ENCODE measurements around the gene IRAK3. TPM values are rescaled to one million over a fixed set of nuclear protein-coding genes. Genes with fewer than 3 reads are reported as not detected.

The IRAK3 gene
- total RNA-seq, 2 experiments from 2014 or later = 0.32 to 0.38 TPM

- H3K4me1 Mint-ChIP-seq (ENCODE audit: low read depth) = peaks cover 43% of the 10 kb centered on the region
- no peaks in the 10 kb centered on the region for H3K27me3 Mint-ChIP-seq (ENCODE audit: low read depth)
- no peak overlapping the region for H3K27ac Mint-ChIP-seq
- intact Hi-C loops (cut with micrococcal nuclease) = no loop called here
- DNase-seq = no peak
- no peaks in the 10 kb centered on the region for H3K9me3 Mint-ChIP-seq
- CTCF ChIA-PET = no interaction called here
- H3K4me3 Mint-ChIP-seq = no peak overlapping the region
- peaks cover 34% of the 10 kb centered on the region for H3K36me3 Mint-ChIP-seq (ENCODE audit: low read depth)
Measured at GRCh38 chr12:66156654-66157053, 32.4 kb upstream of the IRAK3 start.

GRCh38 chr12:66159123-66159522 is 29.9 kb upstream of the IRAK3 start:
- H3K4me1 Mint-ChIP-seq (ENCODE audit: low read depth) = peaks cover 53% of the 10 kb centered on the region
- H3K4me3 Mint-ChIP-seq = no peak overlapping the region
- no peaks in the 10 kb centered on the region for H3K27me3 Mint-ChIP-seq (ENCODE audit: low read depth)
- no peaks in the 10 kb centered on the region for H3K9me3 Mint-ChIP-seq
- H3K36me3 Mint-ChIP-seq (ENCODE audit: low read depth) = peaks cover 42% of the 10 kb centered on the region
- intact Hi-C loops (cut with micrococcal nuclease) = no loop called here
- no peak for DNase-seq
- CTCF ChIA-PET = interaction anchor here (0.5 to 1.7 kb wide), 4 partner anchors 15 to 250 kb away, joined by 3 to 7 read pairs (median 3); no protein-coding TSS in a partner anchor
- H3K27ac Mint-ChIP-seq = no peak overlapping the region

- Mint-ChIP-seq H3K36me3 (ENCODE audit: low read depth) (peaks cover 56% of the 10 kb centered on the region), H3K27me3 (ENCODE audit: low read depth) (no peaks in the 10 kb centered on the region), H3K27ac (no peak overlapping the region), H3K9me3 (peaks cover 2% of the 10 kb centered on the region), H3K4me3 (no peak overlapping the region), H3K4me1 (ENCODE audit: low read depth) (peaks cover 59% of the 10 kb centered on the region)
- intact Hi-C loops (cut with micrococcal nuclease) = no loop called here
- DNase-seq = no peak
- CTCF ChIA-PET = interaction anchor here (0.5 to 0.9 kb wide), 4 partner anchors 8 to 576 kb away, joined by 3 to 5 read pairs (median 4); no protein-coding TSS in a partner anchor
Measured at GRCh38 chr12:66160704-66161103, 28.3 kb upstream of the IRAK3 start.

GRCh38 chr12:66162701-66163100 is 26.3 kb upstream of the IRAK3 start:
- Mint-ChIP-seq H3K27me3 (ENCODE audit: low read depth) (no peaks in the 10 kb centered on the region), H3K4me1 (ENCODE audit: low read depth) (peaks cover 60% of the 10 kb centered on the region), H3K36me3 (ENCODE audit: low read depth) (peaks cover 64% of the 10 kb centered on the region), H3K9me3 (peaks cover 6% of the 10 kb centered on the region), H3K27ac (no peak overlapping the region), H3K4me3 (no peak overlapping the region)
- CTCF ChIA-PET = no interaction called here
- intact Hi-C loops (cut with micrococcal nuclease) = no loop called here
- no peak for DNase-seq

GRCh38 chr12:66163289-66163688 is 25.7 kb upstream of the IRAK3 start:
- intact Hi-C loops (cut with micrococcal nuclease) = no loop called here
- Mint-ChIP-seq H3K4me1 (ENCODE audit: low read depth) (peaks cover 63% of the 10 kb centered on the region), H3K9me3 (peaks cover 6% of the 10 kb centered on the region), H3K4me3 (no peak overlapping the region), H3K27ac (no peak overlapping the region), H3K27me3 (ENCODE audit: low read depth) (no peaks in the 10 kb centered on the region), H3K36me3 (ENCODE audit: low read depth) (peaks cover 67% of the 10 kb centered on the region)
- CTCF ChIA-PET = no interaction called here
- no peak for DNase-seq

- H3K4me1 Mint-ChIP-seq (ENCODE audit: low read depth) = peaks cover 62% of the 10 kb centered on the region
- no peaks in the 10 kb centered on the region for H3K27me3 Mint-ChIP-seq (ENCODE audit: low read depth)
- H3K9me3 Mint-ChIP-seq = peaks cover 6% of the 10 kb centered on the region
- peaks cover 66% of the 10 kb centered on the region for H3K36me3 Mint-ChIP-seq (ENCODE audit: low read depth)
- H3K4me3 Mint-ChIP-seq = no peak overlapping the region
- H3K27ac Mint-ChIP-seq = peak overlapping the region; percentile 57
- CTCF ChIA-PET = no interaction called here
- DNase-seq = no peak
- intact Hi-C loops (cut with micrococcal nuclease) = no loop called here
Measured at GRCh38 chr12:66164349-66164821, 24.6 kb upstream of the IRAK3 start.

- intact Hi-C loops (cut with micrococcal nuclease) = loop anchor here (5.0 kb wide), 1 partner anchor 1543 kb away; no protein-coding TSS in a partner anchor
- Mint-ChIP-seq H3K36me3 (ENCODE audit: low read depth) (peaks cover 58% of the 10 kb centered on the region), H3K27me3 (ENCODE audit: low read depth) (no peaks in the 10 kb centered on the region), H3K27ac (no peak overlapping the region), H3K9me3 (peaks cover 6% of the 10 kb centered on the region), H3K4me1 (ENCODE audit: low read depth) (peaks cover 58% of the 10 kb centered on the region), H3K4me3 (no peak overlapping the region)
- CTCF ChIA-PET = no interaction called here
- no peak for DNase-seq
Measured at GRCh38 chr12:66165141-66165540, 23.9 kb upstream of the IRAK3 start.

GRCh38 chr12:66166561-66166960 is 22.5 kb upstream of the IRAK3 start:
- H3K9me3 Mint-ChIP-seq = peaks cover 6% of the 10 kb centered on the region
- H3K27me3 Mint-ChIP-seq (ENCODE audit: low read depth) = no peaks in the 10 kb centered on the region
- DNase-seq = no peak
- H3K4me3 Mint-ChIP-seq = no peak overlapping the region
- H3K36me3 Mint-ChIP-seq (ENCODE audit: low read depth) = peaks cover 47% of the 10 kb centered on the region
- CTCF ChIA-PET = no interaction called here
- H3K27ac Mint-ChIP-seq = no peak overlapping the region
- intact Hi-C loops (cut with micrococcal nuclease) = loop anchor here (5.0 kb wide), 1 partner anchor 1544 kb away; no protein-coding TSS in a partner anchor
- H3K4me1 Mint-ChIP-seq (ENCODE audit: low read depth) = peaks cover 66% of the 10 kb centered on the region

GRCh38 chr12:66168410-66168809 is 20.6 kb upstream of the IRAK3 start:
- peaks cover 53% of the 10 kb centered on the region for H3K4me1 Mint-ChIP-seq (ENCODE audit: low read depth)
- H3K36me3 Mint-ChIP-seq (ENCODE audit: low read depth) = peaks cover 40% of the 10 kb centered on the region
- H3K9me3 Mint-ChIP-seq = peaks cover 6% of the 10 kb centered on the region
- DNase-seq = no peak
- H3K4me3 Mint-ChIP-seq = peak overlapping the region; percentile 98
- CTCF ChIA-PET = interaction anchor here (0.8 to 2.0 kb wide), 7 partner anchors 8 to 134 kb away, joined by 3 to 13 read pairs (median 5); partner anchors contain the start of gene HELB
- intact Hi-C loops (cut with micrococcal nuclease) = loop anchor here (2.0 to 5.0 kb wide), 3 partner anchors 20 to 1546 kb away; partner anchors contain the start of gene IRAK3
- no peaks in the 10 kb centered on the region for H3K27me3 Mint-ChIP-seq (ENCODE audit: low read depth)
- H3K27ac Mint-ChIP-seq = peak overlapping the region; percentile 100

GRCh38 chr12:66169221-66170170 is 19.5 kb upstream of the IRAK3 start, which contains the start of gene TMBIM4:
Gene TMBIM4, minus strand, starts transcription at chr12:66169996. Its CDS starts 45 bp downstream, at chr12:66169951.
- DNase-seq = peak; percentile 93
- intact Hi-C loops (cut with micrococcal nuclease) = loop anchor here (1.0 to 5.0 kb wide), 10 partner anchors 19 to 1547 kb away; partner anchors contain the start of genes CAND1, HELB, IRAK3 and LLPH
- Mint-ChIP-seq H3K4me1 (ENCODE audit: low read depth) (peaks cover 42% of the 10 kb centered on the region), H3K9me3 (peaks cover 6% of the 10 kb centered on the region), H3K27me3 (ENCODE audit: low read depth) (no peaks in the 10 kb centered on the region), H3K36me3 (ENCODE audit: low read depth) (peaks cover 35% of the 10 kb centered on the region), H3K4me3 (peak within 1 kb of the TSS; percentile 98), H3K27ac (peak within 1 kb of the TSS; percentile 100)
- CTCF ChIA-PET = interaction anchor here (0.6 to 2.0 kb wide), 13 partner anchors 9 to 1757 kb away, joined by 3 to 13 read pairs (median 5); partner anchors contain the start of genes HELB and IRAK3

- H3K27ac Mint-ChIP-seq = peak overlapping the region; percentile 100
- no peaks in the 10 kb centered on the region for H3K27me3 Mint-ChIP-seq (ENCODE audit: low read depth)
- intact Hi-C loops (cut with micrococcal nuclease) = no loop called here
- peaks cover 5% of the 10 kb centered on the region for H3K9me3 Mint-ChIP-seq
- CTCF ChIA-PET = interaction anchor here (0.7 to 2.0 kb wide), 3 partner anchors 18 to 65 kb away, joined by 3 to 13 read pairs (median 5); partner anchors contain the start of gene IRAK3
- no peak for DNase-seq
- H3K4me1 Mint-ChIP-seq (ENCODE audit: low read depth) = peaks cover 36% of the 10 kb centered on the region
- H3K4me3 Mint-ChIP-seq = peak overlapping the region; percentile 98
- H3K36me3 Mint-ChIP-seq (ENCODE audit: low read depth) = peaks cover 26% of the 10 kb centered on the region
Measured at GRCh38 chr12:66170606-66171005, 18.4 kb upstream of the IRAK3 start.

All from activated naive CD4-positive, alpha-beta T cell treated with anti-CD3 and anti-CD28 coated beads for 36 hours (primary cell).